ENCODE data around the gene SLC44A3. TPM values are rescaled to one million over a fixed set of nuclear protein-coding genes. Genes with fewer than 3 reads are reported as not detected.

SLC44A3 gene
- total RNA-seq, 4 donors from 2014 or later: 20.6 to 60.5 (median 41.8) TPM

GRCh38 chr1:94783342-94784189 lies 36.6 kb upstream of the SLC44A3 start:
- WGBS, 2 donors (ENCODE audit: low coverage in 1 of 2): 32 to 55% methylated on average over 7 to 12 of the region's 12 CpGs
- H3K4me3 ChIP-seq: no peak overlapping the region
- H3K36me3 ChIP-seq: no peaks in the 10 kb centered on the region
- H3K27ac ChIP-seq: peak overlapping the region; percentile 81 to 85 (median 84)
- peaks cover 10 to 27% (median 21%) of the 10 kb centered on the region in 4 donors for H3K4me1 ChIP-seq
- in situ Hi-C loops (cut with MboI; ENCODE audit: low pct_ligation_motif_present in 1 of 4, low pct_unique_long_range_greater_than_20kb in 1 of 4, low sequenced_read_pairs in 3 of 4): loop anchor here in 1 of 4 donors (25.0 kb wide), 1 partner anchor 721 kb away; no protein-coding TSS in a partner anchor
- TF ChIP-seq EP300 (IDR thresholded peaks at IDR 0.05; ENCODE audit: low read depth): no peak
- TF ChIP-seq POLR2A (IDR thresholded peaks at IDR 0.05): peak; percentile 37
- no peak for TF ChIP-seq CTCF (IDR thresholded peaks at IDR 0.05)
- TF ChIP-seq POLR2AphosphoS5 (IDR thresholded peaks at IDR 0.05): peak; percentile 38 to 71 (median 71)
- intact Hi-C loops (cut with DNase I; ENCODE audit: low total_unique reads): no loop called here
- no peaks in the 10 kb centered on the region for H3K9me3 ChIP-seq
- no peaks in the 10 kb centered on the region for H3K27me3 ChIP-seq
- DNase-seq: peak; percentile 73

GRCh38 chr1:94784190-94784515 lies 36.0 kb upstream of the SLC44A3 start:
- Histone ChIP-seq H3K9me3 (no peaks in the 10 kb centered on the region), H3K27me3 (no peaks in the 10 kb centered on the region), H3K4me1 (peaks cover 10 to 27% (median 21%) of the 10 kb centered on the region in 4 donors), H3K27ac (peak overlapping the region; percentile 81 to 85 (median 84)), H3K4me3 (no peak overlapping the region), H3K36me3 (no peaks in the 10 kb centered on the region)
- TF ChIP-seq EP300 (IDR thresholded peaks at IDR 0.05; ENCODE audit: low read depth) (no peak), POLR2AphosphoS5 (IDR thresholded peaks at IDR 0.05) (no peak), CTCF (IDR thresholded peaks at IDR 0.05) (no peak), POLR2A (IDR thresholded peaks at IDR 0.05) (no peak)
- in situ Hi-C loops (cut with MboI; ENCODE audit: low pct_ligation_motif_present in 1 of 4, low pct_unique_long_range_greater_than_20kb in 1 of 4, low sequenced_read_pairs in 3 of 4) (loop anchor here in 1 of 4 donors (25.0 kb wide), 1 partner anchor 722 kb away; no protein-coding TSS in a partner anchor), intact Hi-C loops (cut with DNase I; ENCODE audit: low total_unique reads) (no loop called here)
- 57 to 67% methylated on average over 7 of the region's 7 CpGs for WGBS, 2 donors (ENCODE audit: low coverage in 1 of 2)
- no peak for DNase-seq

- H3K27me3 ChIP-seq: no peaks in the 10 kb centered on the region
- TF ChIP-seq POLR2AphosphoS5 (IDR thresholded peaks at IDR 0.05) (no peak), EP300 (IDR thresholded peaks at IDR 0.05; ENCODE audit: low read depth) (no peak), CTCF (IDR thresholded peaks at IDR 0.05) (no peak), POLR2A (IDR thresholded peaks at IDR 0.05) (no peak)
- no peak for DNase-seq
- intact Hi-C loops (cut with DNase I; ENCODE audit: low total_unique reads) (no loop called here), in situ Hi-C loops (cut with MboI; ENCODE audit: low pct_ligation_motif_present in 1 of 4, low pct_unique_long_range_greater_than_20kb in 1 of 4, low sequenced_read_pairs in 3 of 4) (loop anchor here in 1 of 4 donors (25.0 kb wide), 1 partner anchor 725 kb away; no protein-coding TSS in a partner anchor)
- H3K9me3 ChIP-seq: no peaks in the 10 kb centered on the region
- peaks cover 16 to 34% (median 24%) of the 10 kb centered on the region in 4 donors for H3K4me1 ChIP-seq
- no peak overlapping the region for H3K27ac ChIP-seq
- WGBS, 2 donors (ENCODE audit: low coverage in 1 of 2): 75 to 96% methylated on average over 1 of the region's 1 CpG
- no peak overlapping the region for H3K4me3 ChIP-seq
- H3K36me3 ChIP-seq: no peaks in the 10 kb centered on the region
Measured at GRCh38 chr1:94787691-94788090, 32.5 kb upstream of the SLC44A3 start.

GRCh38 chr1:94790246-94790645 lies 29.9 kb upstream of the SLC44A3 start:
- TF ChIP-seq EP300 (IDR thresholded peaks at IDR 0.05; ENCODE audit: low read depth): no peak
- no peak for TF ChIP-seq POLR2AphosphoS5 (IDR thresholded peaks at IDR 0.05)
- no peak for TF ChIP-seq CTCF (IDR thresholded peaks at IDR 0.05)
- TF ChIP-seq POLR2A (IDR thresholded peaks at IDR 0.05): no peak
- no peaks in the 10 kb centered on the region for H3K36me3 ChIP-seq
- 65 to 74% methylated on average over 2 of the region's 2 CpGs for WGBS, 2 donors (ENCODE audit: low coverage in 1 of 2)
- no peak overlapping the region for H3K4me3 ChIP-seq
- intact Hi-C loops (cut with DNase I; ENCODE audit: low total_unique reads) (no loop called here), in situ Hi-C loops (cut with MboI; ENCODE audit: low pct_ligation_motif_present in 1 of 4, low pct_unique_long_range_greater_than_20kb in 1 of 4, low sequenced_read_pairs in 3 of 4) (loop anchor here in 1 of 4 donors (25.0 kb wide), 1 partner anchor 728 kb away; no protein-coding TSS in a partner anchor)
- H3K27ac ChIP-seq: no peak overlapping the region
- no peaks in the 10 kb centered on the region for H3K9me3 ChIP-seq
- no peaks in the 10 kb centered on the region for H3K27me3 ChIP-seq
- no peak for DNase-seq
- H3K4me1 ChIP-seq: peaks cover 0 to 23% (median 12%) of the 10 kb centered on the region in 4 donors

Data from transverse colon (tissue), 4 donors.